HEK293T (cell line): ENCODE measurements around the gene CRY1.

Experiments used
- SP1 ChIP-seq: fragments of 450-650 bp; IDR thresholded peaks from 2 replicates; pipeline ENCODE4 v1.6.1; 2017
- SUZ12 ChIP-seq: fragments of 450-650 bp; IDR thresholded peaks from 2 replicates; pipeline ENCODE4 v1.6.1; 2016; ENCODE audit warnings: mild to moderate bottlenecking
- ZNF384 ChIP-seq: fragments of 450-650 bp; IDR thresholded peaks from 2 replicates; pipeline ENCODE4 v1.6.1; 2016
- TF ChIP-seq, protein P1 (sequence below): fragments of 450-650 bp; IDR thresholded peaks from 2 replicates; pipeline ENCODE4 v1.6.1; 2016

DNA sequence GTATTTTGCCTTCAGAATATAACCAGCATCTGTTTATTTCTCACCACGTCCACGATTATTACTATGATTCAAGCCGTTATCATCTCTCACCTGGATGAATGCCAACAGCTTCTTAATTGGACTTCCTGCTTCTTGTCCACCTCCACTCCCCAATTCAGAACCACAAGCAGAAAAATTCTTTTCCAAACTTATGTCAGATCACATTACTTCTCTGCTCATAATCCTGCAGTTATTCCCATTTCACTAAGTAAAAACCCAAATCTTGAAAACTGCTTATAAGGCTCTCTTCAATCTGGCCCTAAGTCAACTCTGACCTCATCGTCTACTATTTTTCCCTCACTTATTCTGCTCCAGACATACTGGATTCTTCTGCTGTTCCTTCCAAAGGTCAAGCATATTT lies 2.0 kb downstream of the CRY1 start:
- TF ChIP-seq SP1 (no peak), SUZ12 (no peak), ZNF384 (no peak)
- TF ChIP-seq, protein P1, sequence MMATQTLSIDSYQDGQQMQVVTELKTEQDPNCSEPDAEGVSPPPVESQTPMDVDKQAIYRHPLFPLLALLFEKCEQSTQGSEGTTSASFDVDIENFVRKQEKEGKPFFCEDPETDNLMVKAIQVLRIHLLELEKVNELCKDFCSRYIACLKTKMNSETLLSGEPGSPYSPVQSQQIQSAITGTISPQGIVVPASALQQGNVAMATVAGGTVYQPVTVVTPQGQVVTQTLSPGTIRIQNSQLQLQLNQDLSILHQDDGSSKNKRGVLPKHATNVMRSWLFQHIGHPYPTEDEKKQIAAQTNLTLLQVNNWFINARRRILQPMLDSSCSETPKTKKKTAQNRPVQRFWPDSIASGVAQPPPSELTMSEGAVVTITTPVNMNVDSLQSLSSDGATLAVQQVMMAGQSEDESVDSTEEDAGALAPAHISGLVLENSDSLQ: no peak
